NCI-H82 treated with DMSO at 0.1 percent for 48 hours (cell line): ENCODE measurements around the gene NECTIN2.
"Not testable (repeated sequence)": the region's sequence is repeated elsewhere in the genome, so short reads cannot be mapped to it uniquely, and the experiment has no call there.

Experiments
- DNase-seq: peaks from one replicate; lab custom pipeline; 2025; ENCODE audit not compliant: unreplicated experiment; lab: John Stamatoyannopoulos, UW

The NECTIN2 gene

DNA sequence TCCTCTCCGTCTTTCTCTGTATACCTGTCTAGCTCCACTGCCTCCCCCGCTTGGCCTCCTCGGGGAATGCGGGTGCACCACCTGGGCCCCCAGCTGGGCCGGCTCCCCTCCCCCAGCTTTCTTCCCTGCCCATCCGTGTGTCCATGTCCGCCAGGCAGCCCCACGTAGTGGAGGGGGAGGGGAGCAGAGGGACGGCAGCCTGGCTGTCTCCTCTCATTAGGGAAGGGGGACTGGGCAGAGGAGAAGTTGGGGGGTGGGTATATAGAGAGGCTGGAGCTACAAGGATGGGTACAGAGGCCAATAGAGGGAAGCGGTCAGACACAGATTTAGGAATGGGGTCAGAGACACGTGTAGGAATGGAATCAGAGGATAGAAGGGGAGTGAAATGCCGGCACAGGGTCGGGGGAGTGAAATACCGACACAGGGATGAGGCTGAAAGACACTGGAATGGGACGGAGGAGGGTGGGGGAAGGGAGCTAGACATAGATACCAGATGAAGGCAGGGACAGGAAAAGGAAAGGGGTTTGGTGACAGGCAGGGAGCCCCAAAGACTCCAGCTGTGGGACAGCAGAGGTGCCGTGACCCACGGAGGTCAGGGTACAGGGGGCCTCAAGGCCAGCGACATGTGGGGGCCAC, 2.8 kb downstream of the NECTIN2 start:
- DNase-seq: no peak

DNA sequence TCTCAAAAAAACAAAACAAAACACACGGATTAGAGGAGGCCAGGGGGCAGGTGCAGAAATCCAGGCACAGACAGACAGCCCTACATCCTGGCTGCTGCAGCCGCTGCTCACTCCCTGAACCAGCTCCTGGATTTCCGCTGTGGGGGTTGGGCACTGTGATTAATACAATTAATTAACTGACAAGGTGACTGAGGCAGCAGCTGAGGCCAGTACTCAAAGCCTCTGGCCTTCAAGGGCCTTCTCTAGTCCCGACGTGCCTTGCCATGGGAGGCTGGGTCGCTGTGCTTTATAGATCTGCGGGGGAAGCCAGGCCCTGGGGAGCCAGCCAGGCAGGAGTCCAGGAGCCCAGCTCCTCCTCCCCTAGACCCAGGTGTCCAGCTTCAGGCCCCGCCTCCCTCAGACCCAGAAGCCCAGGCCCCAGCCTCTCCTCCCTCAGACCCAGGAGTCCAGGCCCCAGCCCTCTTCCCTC, 4.6 kb downstream of the NECTIN2 start:
- DNase-seq: peak; percentile 74

DNA sequence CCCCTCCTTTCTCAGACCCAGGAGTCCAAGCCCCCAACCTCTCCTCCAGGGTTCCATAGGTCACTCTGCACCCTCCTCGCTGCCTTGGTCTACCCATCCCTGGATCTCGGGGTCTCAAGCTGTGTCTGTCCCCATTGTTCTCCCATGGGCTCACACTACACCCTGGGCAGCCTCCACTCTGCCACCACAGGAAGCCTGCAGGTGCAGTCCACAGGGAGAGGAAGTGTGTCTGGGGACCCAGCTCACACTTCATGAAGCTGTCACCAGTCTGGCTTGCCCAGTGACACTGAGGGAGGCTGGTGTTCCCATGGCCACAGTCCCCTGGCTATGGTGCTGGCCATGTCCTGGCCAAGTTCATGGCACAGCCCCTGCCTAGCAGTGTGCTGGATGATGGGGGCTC, 5.3 kb downstream of the NECTIN2 start:
- no peak for DNase-seq

DNA sequence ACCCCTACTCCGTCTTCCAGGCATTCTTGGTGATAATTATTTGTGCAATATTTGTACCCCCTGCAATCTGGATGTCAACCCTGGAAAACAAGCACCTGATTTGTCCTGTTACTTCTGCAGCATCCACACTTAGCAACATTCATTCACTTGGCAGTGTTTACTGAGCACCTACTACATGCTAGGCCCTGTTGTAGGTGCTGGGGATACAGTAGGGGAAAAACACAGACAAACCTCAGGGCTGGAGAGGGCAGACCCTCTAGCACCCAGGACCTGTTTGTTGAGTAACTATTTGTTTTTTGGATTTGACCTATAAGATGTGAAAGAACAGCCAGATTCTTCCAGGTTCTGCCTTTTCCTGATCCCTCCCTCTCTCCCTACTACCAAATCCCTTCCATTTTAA, 9.5 kb downstream of the NECTIN2 start:
- no peak for DNase-seq

DNA sequence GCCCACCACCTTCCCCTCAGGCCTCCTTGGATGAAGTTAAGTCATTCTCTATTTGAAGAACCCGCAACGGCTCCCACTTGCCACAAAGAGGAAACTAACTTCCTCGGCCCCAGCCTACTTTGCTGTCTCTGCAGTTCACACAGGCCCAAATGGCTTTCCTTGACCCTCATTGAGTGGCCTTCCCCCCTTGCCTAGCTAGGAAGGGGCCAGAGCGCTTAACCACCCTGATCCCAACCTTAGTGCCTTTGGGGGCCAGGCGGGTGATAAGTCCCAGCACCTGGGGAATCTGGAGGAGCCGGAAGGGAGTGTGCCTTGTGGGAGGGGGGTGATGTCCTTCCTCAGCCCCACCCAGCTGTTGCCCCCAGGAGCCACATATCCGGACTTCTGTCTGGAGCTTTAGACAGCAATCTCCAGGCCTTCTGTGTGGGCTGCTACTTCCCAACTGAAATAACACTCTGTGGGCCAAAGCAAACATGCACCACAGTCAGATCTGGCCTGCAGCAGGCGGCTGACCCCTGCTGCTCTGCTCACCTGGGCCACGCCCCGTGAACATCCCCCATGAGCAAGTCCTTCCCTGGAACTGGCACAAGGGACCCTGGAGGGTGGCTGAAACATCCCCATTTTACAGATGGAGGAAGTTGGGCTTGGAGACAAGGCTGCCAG, 10.5 kb downstream of the NECTIN2 start:
- no peak for DNase-seq

- DNase-seq: no peak
These were observed 11.7 kb downstream of the NECTIN2 start for GRCh38 chr19:44857837-44858236.

DNA sequence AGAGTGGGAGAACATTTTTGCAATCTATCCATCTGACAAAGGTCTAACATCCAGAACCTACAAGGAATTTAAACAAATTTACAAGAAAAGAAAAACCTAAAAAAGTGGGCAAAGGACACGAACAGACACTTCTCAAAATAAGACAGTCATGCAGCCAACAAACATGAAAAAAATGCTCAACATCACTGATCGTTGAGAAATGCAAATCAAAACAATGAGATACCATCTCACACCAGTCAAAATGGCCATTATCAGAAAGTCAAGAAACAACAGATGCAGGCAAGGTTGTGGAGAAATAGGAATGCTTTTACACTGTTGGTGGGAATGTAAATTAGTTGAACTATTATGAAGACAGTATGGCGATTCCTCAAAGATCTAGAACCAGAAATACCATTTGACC, 15.5 kb downstream of the NECTIN2 start:
- DNase-seq: not testable (repeated sequence)

GRCh38 chr19:44863990-44864389, 17.9 kb downstream of the NECTIN2 start:
- no peak for DNase-seq

DNA sequence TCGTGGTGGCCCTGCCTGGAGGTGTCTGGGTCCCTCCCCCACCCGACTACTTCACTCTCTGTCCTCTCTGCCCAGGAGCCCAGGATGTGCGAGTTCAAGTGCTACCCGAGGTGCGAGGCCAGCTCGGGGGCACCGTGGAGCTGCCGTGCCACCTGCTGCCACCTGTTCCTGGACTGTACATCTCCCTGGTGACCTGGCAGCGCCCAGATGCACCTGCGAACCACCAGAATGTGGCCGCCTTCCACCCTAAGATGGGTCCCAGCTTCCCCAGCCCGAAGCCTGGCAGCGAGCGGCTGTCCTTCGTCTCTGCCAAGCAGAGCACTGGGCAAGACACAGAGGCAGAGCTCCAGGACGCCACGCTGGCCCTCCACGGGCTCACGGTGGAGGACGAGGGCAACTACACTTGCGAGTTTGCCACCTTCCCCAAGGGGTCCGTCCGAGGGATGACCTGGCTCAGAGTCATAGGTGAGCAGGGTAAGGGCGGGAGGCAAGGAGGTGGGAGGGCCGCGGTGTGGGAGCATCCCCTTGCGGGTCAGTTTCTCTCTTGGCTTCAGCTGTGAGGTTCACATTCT, 19.2 kb downstream of the NECTIN2 start:
- no peak for DNase-seq

DNA sequence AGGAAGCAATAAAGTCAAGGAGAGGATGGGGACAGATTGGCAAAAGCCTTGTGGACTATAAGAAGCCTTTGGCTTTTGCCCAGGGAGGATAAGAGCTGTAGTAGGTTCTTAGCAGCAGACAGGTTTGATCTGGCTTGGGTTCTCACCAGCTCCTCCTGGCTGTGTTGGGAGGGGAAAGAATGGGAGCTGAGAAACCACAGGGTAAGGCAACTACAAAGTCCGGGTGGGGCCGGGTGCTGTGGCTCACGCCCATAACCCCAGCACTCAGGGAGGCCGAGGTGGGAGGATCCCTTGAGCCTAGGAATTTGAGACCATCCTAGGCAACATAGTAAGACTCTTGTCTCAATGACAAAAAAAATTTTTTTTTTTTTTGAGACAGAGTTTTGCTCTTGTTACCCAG, 20.6 kb downstream of the NECTIN2 start:
- DNase-seq: no peak

DNA sequence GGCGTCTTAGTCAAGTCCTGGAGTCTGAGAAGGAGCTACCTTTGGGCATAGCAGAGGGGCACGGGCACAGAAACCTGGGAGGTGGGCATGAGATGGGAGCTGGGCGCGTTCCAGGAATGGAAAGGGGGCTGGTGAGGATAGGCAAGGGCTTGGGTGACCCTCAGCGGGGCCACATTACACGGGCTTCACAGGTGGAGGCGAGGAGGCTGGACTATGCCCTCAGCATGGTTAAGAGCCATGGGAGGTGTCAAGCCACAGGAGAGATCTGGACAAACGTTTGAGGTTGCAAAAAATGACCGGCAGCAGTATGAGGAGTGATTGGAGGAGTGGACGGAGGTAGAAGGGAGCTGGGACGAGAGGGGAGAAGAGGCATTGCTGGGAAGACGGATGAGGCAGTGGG, 21.5 kb downstream of the NECTIN2 start:
- no peak for DNase-seq

DNA sequence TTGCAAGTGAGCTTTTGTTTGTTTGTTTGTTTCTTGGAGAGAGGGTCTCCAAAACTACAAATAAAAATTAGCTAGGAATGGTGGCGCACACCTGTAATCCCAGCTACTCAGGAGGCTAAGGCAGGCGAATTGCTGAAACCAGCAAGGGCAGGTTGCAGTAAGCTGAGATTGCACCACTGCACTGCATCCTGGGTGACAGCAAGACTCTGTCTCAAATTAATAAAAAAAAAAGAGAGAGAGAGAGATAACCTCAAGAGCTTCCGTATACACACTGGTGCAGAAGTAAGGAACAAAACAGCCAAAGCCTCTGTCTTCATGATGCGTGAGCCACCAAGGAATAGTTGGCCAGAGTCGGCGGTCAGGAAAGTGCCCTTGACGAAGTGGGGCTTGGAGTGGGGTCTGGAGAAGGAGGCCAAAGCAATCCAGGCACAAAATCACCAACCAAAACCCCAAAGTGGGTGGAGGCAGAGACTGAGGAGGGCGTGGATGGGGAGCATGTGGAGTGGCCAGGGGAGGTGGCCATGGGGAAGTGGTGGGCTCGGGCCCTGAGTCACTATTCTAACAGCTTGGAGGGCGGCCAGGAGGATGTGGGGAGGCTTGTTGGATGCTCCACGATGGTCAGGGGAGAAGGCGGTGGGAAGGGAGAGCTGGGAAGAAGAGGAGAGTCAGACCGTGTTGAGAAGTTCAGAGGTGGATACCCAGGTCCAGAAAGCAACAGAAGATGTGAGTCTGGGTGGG, 23.8 kb downstream of the NECTIN2 start:
- no peak for DNase-seq

DNA sequence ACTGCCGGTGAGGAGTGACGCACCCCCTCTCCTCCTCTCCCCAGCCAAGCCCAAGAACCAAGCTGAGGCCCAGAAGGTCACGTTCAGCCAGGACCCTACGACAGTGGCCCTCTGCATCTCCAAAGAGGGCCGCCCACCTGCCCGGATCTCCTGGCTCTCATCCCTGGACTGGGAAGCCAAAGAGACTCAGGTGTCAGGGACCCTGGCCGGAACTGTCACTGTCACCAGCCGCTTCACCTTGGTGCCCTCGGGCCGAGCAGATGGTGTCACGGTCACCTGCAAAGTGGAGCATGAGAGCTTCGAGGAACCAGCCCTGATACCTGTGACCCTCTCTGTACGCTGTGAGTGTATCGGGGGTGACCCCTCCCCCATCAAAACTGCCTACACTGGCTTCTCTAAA, 25.7 kb downstream of the NECTIN2 start:
- DNase-seq: no peak

DNA sequence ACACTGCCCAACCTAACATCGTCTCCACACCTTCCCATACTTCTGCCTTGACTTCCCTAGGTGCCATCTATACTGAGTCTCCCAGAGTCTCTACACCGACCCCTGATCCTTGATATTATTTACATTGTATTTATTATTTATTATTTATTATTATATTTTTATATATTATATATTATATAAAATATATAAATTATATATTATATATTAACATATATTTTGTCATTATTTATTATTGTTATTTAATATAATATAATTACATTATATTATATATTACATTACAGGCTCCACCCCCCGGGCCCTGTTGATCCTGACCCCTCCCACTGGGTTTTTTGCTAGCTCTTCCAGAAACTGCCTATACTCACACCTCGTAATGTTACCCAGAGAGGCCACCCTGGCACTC, 26.6 kb downstream of the NECTIN2 start:
- DNase-seq: no peak

GRCh38 chr19:44874317-44874716, 28.2 kb downstream of the NECTIN2 start:
- DNase-seq: no peak

DNA sequence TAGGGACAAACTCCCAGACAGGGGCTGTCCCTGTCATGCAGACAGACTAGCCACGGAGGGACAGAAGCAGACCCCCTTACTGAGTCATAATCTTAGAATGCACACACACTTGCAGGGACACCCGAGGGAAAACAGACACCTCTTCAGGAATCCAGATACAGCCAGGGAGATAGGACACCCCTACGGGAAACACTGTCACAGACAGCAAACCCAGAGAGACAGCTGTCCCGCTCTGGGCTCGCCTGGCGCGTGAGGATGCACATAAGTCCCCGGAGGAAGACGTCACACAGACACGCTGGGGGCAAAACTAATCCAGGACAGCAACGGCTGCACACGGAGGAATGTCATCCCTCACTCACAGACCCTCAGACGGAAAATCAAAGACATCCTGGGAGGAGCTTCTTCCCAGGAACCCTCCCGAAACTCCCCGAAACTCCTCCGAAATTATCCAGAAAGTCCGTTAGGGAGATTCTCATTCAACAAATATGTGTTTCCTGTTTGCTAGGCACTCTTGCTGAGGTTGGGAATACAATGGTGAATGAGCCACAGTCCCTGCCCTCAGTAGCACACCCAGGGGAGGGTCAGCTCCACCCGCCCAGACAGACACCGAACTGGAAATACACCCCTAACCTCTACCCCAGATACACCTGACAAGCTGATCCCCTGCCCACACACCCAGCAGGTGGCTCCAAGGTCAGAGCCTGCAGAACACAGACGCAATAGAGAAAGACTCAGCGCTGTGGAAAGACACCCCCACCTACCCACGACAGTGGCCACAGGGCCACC, 29.8 kb downstream of the NECTIN2 start:
- DNase-seq: peak; percentile 52

DNA sequence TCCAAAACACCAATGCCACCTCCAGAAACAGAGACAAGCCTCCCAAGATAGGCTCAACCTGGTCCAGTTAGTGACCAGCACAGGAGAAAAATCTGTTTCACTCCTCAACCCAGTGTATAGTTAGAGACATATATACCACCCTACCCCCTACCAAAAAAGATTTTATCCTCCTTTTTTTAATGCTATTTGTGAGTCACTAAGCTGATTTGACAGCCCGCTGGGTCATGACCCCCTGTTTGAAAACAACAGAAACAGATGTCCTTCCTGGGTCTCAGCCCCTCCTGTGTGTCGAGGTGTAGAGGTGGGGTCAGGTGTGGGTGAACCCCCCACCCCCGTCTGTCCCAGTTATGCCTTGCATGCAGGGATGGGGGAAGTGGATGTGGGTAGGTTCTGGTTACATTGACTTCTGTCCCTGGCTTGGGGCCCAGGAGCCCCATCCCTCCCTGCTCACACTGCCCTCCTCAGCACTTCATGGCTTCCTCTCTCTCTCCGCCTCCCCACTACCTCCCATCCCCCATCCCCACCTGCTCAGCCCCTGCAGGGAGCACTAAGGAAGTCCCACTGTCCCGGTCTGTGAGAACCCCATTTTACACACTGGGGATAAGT, 30.9 kb downstream of the NECTIN2 start:
- DNase-seq: peak; percentile 94

DNA sequence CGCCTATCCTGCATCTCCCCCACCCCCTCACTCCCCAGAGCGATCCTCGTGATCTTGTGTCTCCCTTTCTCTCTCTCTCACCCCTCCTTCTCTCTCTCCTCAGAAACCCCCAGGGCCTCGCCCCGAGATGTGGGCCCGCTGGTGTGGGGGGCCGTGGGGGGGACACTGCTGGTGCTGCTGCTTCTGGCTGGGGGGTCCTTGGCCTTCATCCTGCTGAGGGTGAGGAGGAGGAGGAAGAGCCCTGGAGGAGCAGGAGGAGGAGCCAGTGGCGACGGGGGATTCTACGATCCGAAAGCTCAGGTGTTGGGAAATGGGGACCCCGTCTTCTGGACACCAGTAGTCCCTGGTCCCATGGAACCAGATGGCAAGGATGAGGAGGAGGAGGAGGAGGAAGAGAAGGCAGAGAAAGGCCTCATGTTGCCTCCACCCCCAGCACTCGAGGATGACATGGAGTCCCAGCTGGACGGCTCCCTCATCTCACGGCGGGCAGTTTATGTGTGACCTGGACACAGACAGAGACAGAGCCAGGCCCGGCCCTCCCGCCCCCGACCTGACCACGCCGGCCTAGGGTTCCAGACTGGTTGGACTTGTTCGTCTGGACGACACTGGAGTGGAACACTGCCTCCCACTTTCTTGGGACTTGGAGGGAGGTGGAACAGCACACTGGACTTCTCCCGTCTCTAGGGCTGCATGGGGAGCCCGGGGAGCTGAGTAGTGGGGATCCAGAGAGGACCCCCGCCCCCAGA, 32.2 kb downstream of the NECTIN2 start:
- no peak for DNase-seq

GRCh38 chr19:44879309-44880065, 33.4 kb downstream of the NECTIN2 start:
- no peak for DNase-seq
